Adrenal gland (tissue), 12 donors: Measurements from ENCODE around the gene ADCY1. TPM values are rescaled to one million over a fixed set of nuclear protein-coding genes. Genes with fewer than 3 reads are reported as not detected.
A peak's percentile ranks its signal among the peaks of the same experiment; 100 is the strongest.

ENCODE experiments used
- DNase-seq, 7 donors: peaks; one replicate each; pipeline ENCODE4 v3.0.0-alpha.2; 2019 to 2020
- H3K27ac ChIP-seq, 5 donors: fragments of 200-600 bp; sonication (generic) in 4 of 5; 1 replicate in 3 of 5; 2 replicates in 2 of 5; pipeline versions ENCODE4 v1.5.1 to v1.8.0; 2016 to 2020; ENCODE audit warnings: mild to moderate bottlenecking in 1 of 5
- H3K27me3 ChIP-seq: fragments of 200-600 bp; 2 replicates; pipeline ENCODE4 v1.8.0; 2021
- H3K36me3 ChIP-seq, 2 donors: fragments of 200-600 bp; replicated peaks in 1 of 2; 1 replicate in 1 of 2; 2 replicates in 1 of 2; pipeline versions ENCODE4 v1.5.1 to v1.8.0; 2018 to 2022
- H3K4me1 ChIP-seq, 2 donors: fragments of 200-600 bp; replicated peaks in 1 of 2; 1 replicate in 1 of 2; 2 replicates in 1 of 2; pipeline versions ENCODE4 v1.5.1 to v1.8.0; 2018 to 2021
- H3K4me3 ChIP-seq, 4 donors: fragments of 200-600 bp; sonication (generic) in 3 of 4; one replicate each; pipeline ENCODE4 v1.5.1; 2016 to 2018
- H3K9me3 ChIP-seq, 3 donors: fragments of 200-600 bp; sonication (generic) in 1 of 3; replicated peaks in 1 of 3; 1 replicate in 2 of 3; 2 replicates in 1 of 3; pipeline versions ENCODE4 v1.5.1 to v1.8.0; 2016 to 2021
- POLR2A ChIP-seq, 2 donors: fragments of 450-650 bp; IDR thresholded peaks; one replicate each; pipeline ENCODE4 v1.6.1; 2017; ENCODE audit warnings: antibody characterized with exemption in 2 of 2, mild to moderate bottlenecking in 2 of 2, moderate library complexity in 1 of 2
- WGBS, 4 donors: extraction: QIAGEN DNeasy Blood & Tissue Kit in 2 of 4; methylation state at CpG; one replicate each; pipeline versions ENCODE4 v1.1.5 to v1.1.7; 2013 to 2017; 5-methylcytosine and 5-hydroxymethylcytosine counted together
- intact Hi-C, 2 donors: fragments of 100-400 bp; cut with DNase I; formaldehyde crosslinking; loops; one replicate each; pipeline versions ENCODE4 v1.14.1 to v1.15.0; 2022 to 2023
- polyA plus RNA-seq, 3 donors: library from polyadenylated mRNA; stranded (reverse); fragments of 200-250 nt in 2 of 3; fragments of 350-450 nt in 1 of 3; fragmentation: Illumina TruSeq in 1 of 3; extraction: RNeasy Lipid Tissue Mini Kit (QIAGEN cat#74804) in 1 of 3; gene quantifications; one replicate each; pipeline ENCODE4 v1.2.3, GENCODE V29; 2013 to 2014
- total RNA-seq, 9 donors: library from RNA; depleted of rRNA in 4 of 9; stranded (reverse); fragments of >200 nt in 4 of 9; fragments of 120-200 nt in 1 of 9; fragmentation: NEBNext Ultra II Directional in 1 of 9; extraction: Animal tissue kit (Norgen Biotek cat#: 25700) in 1 of 9; gene quantifications; one replicate each; pipeline versions ENCODE4 v1.1.0 to v1.2.4, GENCODE V29; 2013 to 2023
- TF ChIP-seq, protein P1 (sequence below), 6 experiments: fragments of 450-650 bp in 4 of 6; fragments of 200-600 bp in 2 of 6; sonication (generic) in 1 of 6; IDR thresholded peaks; 1 replicate in 5 of 6; 2 replicates in 1 of 6; pipeline versions ENCODE4 v1.5.1 to v1.8.0; 2016 to 2021; ENCODE audit warnings: antibody characterized with exemption in 6 of 6, mild to moderate bottlenecking in 2 of 6, moderate library complexity in 1 of 6
- donor health status: healthy with polysubstance abuse.
- donor health status: Bipolar disorder and iron deficiency.
- donor health status: DM: yes; HTN: yes; CAD: no.
- donor health status: DM: no; HTN: no; CAD: no.
- donor health status: DM: no; HTN: no; CAD: no.
- donor health status: DM: yes; HTN: yes; CAD: no.

The ADCY1 gene
- total and polyA plus RNA-seq, 12 donors, result 0.88 to 9.5 (median 4.2) TPM

DNA sequence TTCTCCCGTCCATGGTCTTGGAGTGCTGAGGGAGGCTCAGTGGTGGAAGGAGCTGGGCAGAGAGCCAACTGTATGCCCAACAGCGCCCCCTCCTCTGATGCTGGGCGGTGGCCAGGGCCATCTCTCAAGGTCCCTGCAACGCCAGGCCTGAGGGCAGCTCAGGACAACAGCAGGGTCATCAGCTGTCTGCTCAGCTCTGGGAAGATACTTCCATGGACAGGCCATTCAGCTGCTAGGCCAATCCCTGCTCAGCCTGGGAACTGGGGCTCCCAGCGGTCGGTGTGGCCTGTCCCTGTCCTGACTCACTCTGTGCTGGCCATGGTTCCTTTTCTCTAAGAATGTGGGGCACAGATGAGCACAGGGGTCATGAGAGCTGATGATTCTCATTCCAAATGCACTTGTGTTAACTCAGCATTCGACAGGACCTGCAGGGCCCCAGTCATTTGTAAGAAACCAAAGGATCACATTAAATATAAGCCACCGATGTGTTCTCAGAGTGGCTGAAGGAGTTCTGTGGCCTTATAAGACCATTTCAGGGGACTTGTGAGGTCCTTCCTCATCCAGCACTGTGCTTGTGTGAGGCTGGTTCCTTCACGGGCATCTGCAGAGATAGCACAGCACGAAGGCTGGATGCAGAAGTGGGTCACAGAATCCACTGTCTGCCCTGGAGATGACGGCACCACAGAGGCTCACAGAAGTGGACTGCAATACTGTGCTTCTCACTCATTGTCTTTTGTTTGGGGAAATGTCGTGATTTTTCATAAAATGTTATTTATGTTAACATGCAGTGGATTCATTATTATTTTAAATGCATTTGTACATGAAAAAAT is 73.0 kb downstream of the ADCY1 start:
- H3K9me3 ChIP-seq, result no peaks in the 10 kb centered on the region
- no peak overlapping the region for H3K4me3 ChIP-seq
- H3K4me1 ChIP-seq, result peaks cover 9 to 10% of the 10 kb centered on the region in 2 donors
- H3K27ac ChIP-seq, result peak overlapping the region in 1 of 5 donors; percentile 10
- intact Hi-C loops, result no loop called here
- 38 to 49% (median 48%) methylated on average over 8 to 12 of the region's 12 CpGs for WGBS, 4 donors
- TF ChIP-seq, protein P1, sequence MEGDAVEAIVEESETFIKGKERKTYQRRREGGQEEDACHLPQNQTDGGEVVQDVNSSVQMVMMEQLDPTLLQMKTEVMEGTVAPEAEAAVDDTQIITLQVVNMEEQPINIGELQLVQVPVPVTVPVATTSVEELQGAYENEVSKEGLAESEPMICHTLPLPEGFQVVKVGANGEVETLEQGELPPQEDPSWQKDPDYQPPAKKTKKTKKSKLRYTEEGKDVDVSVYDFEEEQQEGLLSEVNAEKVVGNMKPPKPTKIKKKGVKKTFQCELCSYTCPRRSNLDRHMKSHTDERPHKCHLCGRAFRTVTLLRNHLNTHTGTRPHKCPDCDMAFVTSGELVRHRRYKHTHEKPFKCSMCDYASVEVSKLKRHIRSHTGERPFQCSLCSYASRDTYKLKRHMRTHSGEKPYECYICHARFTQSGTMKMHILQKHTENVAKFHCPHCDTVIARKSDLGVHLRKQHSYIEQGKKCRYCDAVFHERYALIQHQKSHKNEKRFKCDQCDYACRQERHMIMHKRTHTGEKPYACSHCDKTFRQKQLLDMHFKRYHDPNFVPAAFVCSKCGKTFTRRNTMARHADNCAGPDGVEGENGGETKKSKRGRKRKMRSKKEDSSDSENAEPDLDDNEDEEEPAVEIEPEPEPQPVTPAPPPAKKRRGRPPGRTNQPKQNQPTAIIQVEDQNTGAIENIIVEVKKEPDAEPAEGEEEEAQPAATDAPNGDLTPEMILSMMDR (IDR thresholded peaks at IDR 0.05), result no peak
- no peak for TF ChIP-seq POLR2A (IDR thresholded peaks at IDR 0.05)
- no peaks in the 10 kb centered on the region for H3K27me3 ChIP-seq
- DNase-seq, result peak; percentile 40 to 90 (median 77)
- no peaks in the 10 kb centered on the region for H3K36me3 ChIP-seq

DNA sequence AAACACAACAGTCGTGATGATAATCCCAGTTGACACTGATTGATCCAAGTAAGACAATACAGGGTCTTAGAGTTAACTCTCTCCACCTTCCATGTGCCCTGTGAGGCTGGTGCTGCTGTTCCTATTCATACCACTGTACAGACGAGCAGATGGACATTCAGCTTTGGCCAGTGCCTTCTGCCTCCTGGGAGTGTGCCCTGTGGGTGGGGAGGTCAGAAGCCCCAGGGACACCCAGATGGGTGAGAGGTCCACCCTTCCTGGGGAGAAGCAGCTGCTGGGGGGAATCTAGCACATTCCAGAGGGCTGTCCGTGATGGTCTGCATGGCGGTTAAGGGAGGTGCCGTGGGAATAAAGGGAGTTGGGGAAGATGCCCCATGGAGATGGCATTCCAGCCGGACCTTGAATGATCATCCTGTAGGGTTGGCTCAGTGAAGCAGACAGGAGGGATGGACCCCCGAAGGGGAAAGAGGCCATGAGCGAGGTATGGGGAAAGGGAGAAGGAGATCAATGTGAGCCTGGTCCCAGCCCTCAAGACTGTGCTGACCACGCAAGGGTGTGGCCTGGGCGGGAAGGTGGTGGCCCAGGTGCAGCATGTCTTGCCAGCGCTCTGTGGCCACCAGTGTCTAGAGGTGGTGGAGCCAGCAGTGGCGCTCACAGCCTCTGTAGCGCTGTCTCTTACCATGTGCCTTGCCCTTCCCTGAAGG is 74.0 kb downstream of the ADCY1 start:
- no peaks in the 10 kb centered on the region for H3K27me3 ChIP-seq
- H3K27ac ChIP-seq, result no peak overlapping the region
- H3K4me1 ChIP-seq, result peaks cover 9 to 10% of the 10 kb centered on the region in 2 donors
- DNase-seq, result peak in 1 of 7 donors; percentile 45
- no peak overlapping the region for H3K4me3 ChIP-seq
- no peaks in the 10 kb centered on the region for H3K9me3 ChIP-seq
- H3K36me3 ChIP-seq, result no peaks in the 10 kb centered on the region
- TF ChIP-seq, protein P1 (IDR thresholded peaks at IDR 0.05), result no peak
- no peak for TF ChIP-seq POLR2A (IDR thresholded peaks at IDR 0.05)
- WGBS, 4 donors, result 84 to 94% (median 87%) methylated on average over 11 to 13 of the region's 13 CpGs
- intact Hi-C loops, result no loop called here

DNA sequence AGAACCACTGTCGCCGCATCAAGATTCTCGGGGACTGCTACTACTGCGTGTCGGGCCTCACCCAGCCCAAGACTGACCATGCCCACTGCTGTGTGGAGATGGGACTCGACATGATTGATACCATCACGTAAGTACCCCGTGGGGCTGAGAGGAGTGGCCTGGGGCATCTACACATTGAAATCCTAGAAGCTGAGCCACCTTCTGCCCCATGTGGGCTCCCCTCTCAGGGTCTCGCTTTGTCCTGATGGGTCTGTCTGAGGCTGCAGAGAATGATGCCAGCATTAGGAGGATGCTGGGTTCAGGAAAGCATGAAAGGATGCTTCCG is 74.5 kb downstream of the ADCY1 start:
- no peaks in the 10 kb centered on the region for H3K36me3 ChIP-seq
- peaks cover 9 to 10% of the 10 kb centered on the region in 2 donors for H3K4me1 ChIP-seq
- 87 to 97% (median 96%) methylated on average over 5 to 10 of the region's 10 CpGs for WGBS, 4 donors
- no peak overlapping the region for H3K4me3 ChIP-seq
- intact Hi-C loops, result no loop called here
- no peak for DNase-seq
- no peaks in the 10 kb centered on the region for H3K27me3 ChIP-seq
- no peak overlapping the region for H3K27ac ChIP-seq
- H3K9me3 ChIP-seq, result no peaks in the 10 kb centered on the region
- TF ChIP-seq, protein P1 (IDR thresholded peaks at IDR 0.05), result no peak
- TF ChIP-seq POLR2A (IDR thresholded peaks at IDR 0.05), result no peak

DNA sequence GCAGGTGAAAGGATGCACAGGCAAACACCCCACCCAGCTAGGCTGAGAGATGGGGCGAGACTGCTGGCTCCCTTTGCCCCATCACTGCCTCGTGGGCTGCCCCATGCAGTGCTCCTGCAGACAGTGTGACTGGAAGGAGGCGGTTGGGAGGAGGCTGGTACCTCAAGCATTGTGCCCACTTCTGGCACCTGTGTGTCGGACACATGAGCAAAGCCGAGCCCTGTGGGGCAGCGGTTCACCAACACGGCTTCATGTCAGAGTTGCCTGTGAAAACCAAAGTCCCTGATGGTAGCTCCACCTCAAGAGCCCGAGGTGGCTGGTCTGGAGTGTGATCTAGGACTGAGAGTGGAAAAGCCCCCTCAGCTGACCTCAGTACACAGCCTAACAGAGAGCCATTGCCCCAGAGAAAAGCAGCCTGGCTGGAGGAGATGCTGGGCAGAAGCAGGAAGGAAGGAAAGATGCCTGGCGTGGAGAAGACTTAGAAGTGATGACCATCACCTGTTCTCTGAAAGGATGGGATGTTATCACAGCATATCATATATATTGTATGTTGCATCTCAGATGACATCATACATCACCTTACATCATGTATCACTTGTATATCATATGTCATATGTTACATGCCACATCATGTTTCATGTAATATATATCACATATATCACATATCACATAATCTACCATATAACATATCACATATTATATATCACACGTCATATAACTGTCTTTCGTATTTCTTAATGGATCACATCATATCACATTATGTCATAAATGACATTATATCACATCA is 75.6 kb downstream of the ADCY1 start:
- no peaks in the 10 kb centered on the region for H3K27me3 ChIP-seq
- TF ChIP-seq, protein P1 (IDR thresholded peaks at IDR 0.05), result no peak
- TF ChIP-seq POLR2A (IDR thresholded peaks at IDR 0.05), result no peak
- whole genome bisulfite sequencing, 4 donors, result 87 to 94% (median 90%) methylated on average over 11 of the region's 11 CpGs
- H3K4me1 ChIP-seq, result peaks cover 9 to 10% of the 10 kb centered on the region in 2 donors
- H3K36me3 ChIP-seq, result no peaks in the 10 kb centered on the region
- intact Hi-C loops, result loop anchor here in 1 of 2 donors (10.0 kb wide), 1 partner anchor 495 kb away; the partner anchor contains the start of gene RAMP3
- H3K27ac ChIP-seq, result no peak overlapping the region
- no peaks in the 10 kb centered on the region for H3K9me3 ChIP-seq
- no peak overlapping the region for H3K4me3 ChIP-seq
- peak in 1 of 7 donors; percentile 33 for DNase-seq
